G401.6 (cell line): ENCODE results near the gene RHOT1.
"Not testable (repeated sequence)": the region's sequence is repeated elsewhere in the genome, so short reads cannot be mapped to it uniquely, and the experiment has no call there.

Experiments used
- FAIRE-seq: peaks from 2 replicates; lab custom pipeline; 2012; peaks lifted over from hg19 to GRCh38; lab: Jason Lieb, UNC

RHOT1 gene

DNA sequence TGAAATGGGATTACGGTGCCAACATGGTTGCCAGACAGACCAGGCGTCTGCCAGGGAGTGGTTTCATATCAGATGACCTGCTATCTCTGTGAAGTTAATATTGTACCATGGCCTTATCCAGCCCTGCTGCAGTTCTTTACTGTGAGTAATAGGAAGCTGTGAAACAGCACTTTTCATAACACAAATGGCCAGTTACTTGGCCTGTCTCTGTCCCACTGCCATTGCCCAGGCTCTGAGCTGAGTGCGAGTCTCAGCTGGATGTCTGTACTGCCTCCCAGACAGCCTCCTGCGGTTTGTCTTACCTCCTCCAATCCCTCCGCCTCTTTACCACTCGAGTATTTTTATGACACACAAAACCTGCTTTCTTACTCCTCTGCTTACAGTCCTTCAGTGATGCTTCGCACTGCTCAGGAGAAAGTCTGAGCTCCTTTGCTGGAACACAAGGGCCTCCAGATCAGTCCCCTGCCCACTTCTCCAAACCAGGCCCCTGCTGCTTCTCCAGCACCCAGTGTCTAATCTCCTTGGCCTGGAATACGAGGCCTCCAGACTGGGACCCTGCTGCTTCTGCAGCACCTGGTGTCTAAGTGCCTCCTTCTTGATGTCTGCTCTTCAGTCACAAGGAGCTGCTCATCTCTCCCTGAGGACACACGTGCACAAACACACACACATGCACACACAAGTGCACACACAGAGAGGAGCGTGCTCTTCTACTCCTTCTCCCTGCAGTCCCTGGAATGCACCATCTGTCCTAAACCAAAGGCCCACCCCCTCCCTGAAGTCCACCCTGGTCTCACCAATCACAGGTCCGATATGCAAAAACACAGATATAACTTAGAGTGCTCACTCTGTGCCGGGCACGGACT, 17.1 kb upstream of the RHOT1 start:
- no peak for FAIRE-seq

- FAIRE-seq = no peak
Measured at GRCh38 chr17:32125848-32126153, 16.5 kb upstream of the RHOT1 start.

GRCh38 chr17:32126325-32126724, 16.0 kb upstream of the RHOT1 start:
- FAIRE-seq = no peak

GRCh38 chr17:32126746-32127145, 15.6 kb upstream of the RHOT1 start:
- FAIRE-seq = no peak

DNA sequence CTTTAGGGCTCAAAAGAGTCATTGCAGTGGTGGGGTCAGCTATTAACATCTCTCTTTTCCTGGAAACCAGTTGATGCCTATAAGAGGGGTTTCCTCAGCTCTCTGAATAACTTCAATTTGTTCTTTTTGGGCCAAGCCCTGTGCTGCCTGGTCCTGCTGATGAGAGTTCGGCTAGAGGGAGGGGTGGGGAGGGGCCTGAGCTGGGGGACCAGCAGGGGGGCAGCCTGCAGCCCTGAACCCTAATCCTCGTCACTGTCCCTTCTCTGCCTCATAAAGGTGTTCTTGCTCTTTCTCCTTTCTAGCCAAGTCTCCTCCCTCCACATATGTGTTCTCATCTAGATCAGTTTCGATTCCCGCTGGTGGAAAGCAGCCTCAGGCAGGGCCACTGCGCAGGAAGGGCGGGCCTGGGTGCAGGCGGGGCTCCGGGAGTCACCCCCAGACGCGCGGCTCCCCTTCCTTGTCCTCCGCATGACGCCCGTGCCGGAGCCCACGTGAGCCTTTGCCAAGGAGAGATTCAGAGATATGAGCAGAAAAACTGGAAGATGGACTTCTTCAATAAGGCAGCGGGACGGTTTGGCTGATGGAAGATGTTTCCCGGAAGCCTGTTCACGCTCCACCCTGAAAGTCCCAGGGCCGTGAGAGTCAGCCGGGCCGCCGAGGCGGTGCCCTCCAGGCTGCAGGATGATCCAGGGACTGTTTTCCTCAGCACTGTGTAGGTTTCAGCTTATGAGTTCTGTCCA, 15.0 kb upstream of the RHOT1 start:
- FAIRE-seq = no peak

- not testable (repeated sequence) for FAIRE-seq
Measured at GRCh38 chr17:32128470-32128869, 13.8 kb upstream of the RHOT1 start.

- not testable (repeated sequence) for FAIRE-seq
Measured at GRCh38 chr17:32135497-32136117, 6.7 kb upstream of the RHOT1 start.

GRCh38 chr17:32136856-32137255, 5.4 kb upstream of the RHOT1 start:
- no peak for FAIRE-seq

GRCh38 chr17:32139504-32139903, 2.8 kb upstream of the RHOT1 start:
- FAIRE-seq = not testable (repeated sequence)

DNA sequence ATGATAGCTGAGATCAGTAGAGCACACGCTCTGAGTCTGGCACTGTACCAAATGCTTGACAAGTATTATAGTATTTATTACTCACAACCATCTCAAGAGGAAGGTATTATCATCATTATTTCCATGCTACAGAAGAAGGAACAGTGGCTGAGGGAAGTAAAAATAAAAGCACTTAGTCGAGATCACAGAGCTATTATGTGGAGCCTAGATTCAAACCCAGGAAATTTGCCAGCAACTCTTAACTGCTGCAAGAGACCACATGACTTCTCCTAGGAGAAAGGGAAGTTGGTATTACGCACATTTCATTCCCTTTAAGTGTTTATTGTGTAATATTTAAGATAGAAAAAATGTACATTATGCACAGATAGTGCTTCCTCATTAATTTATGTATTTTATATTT, 1.0 kb upstream of the RHOT1 start:
- no peak for FAIRE-seq

- FAIRE-seq = no peak
Measured at GRCh38 chr17:32141679-32142037, 644 bp upstream of the RHOT1 start.

- no peak for FAIRE-seq
Measured at GRCh38 chr17:32142857-32143526, 690 bp downstream of the RHOT1 start.

DNA sequence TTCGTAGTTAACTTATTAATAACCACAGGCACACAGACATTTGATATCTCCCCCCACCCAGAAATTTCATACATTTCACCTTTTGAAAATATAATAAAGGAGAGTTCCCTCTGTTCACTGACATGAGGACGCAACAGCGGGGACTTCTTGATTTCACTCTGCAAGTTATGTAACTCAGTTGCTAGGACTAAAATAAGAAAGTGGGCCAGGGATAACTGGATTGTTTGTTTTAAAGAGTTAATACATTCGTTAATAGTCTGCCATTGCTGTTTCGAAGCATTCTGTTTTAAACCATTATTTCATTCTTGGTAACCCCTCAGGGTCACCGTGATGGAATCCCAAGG, 1.2 kb downstream of the RHOT1 start:
- FAIRE-seq = no peak

- not testable (repeated sequence) for FAIRE-seq
Measured at GRCh38 chr17:32144442-32144841, 2.1 kb downstream of the RHOT1 start.

DNA sequence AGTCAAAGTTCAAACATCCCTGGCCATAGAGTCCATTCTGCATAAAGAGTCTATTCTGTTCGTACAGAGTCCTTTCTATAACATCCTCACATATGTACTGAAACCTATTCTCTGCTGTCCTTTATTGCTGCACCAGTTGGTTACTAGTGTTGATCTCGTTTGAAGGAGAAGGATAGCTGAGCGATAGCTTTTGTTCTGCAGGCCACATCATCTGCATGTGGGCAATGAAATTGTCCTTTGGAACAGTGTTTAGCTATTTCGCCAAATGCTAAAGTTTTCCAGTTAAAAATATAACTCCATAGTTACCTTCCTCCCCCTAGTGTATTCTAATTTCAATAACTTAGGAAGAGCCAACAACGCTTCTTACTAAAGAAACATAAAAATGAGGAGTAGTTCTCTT, 6.0 kb downstream of the RHOT1 start:
- no peak for FAIRE-seq

GRCh38 chr17:32150358-32150757, 8.1 kb downstream of the RHOT1 start:
- no peak for FAIRE-seq

DNA sequence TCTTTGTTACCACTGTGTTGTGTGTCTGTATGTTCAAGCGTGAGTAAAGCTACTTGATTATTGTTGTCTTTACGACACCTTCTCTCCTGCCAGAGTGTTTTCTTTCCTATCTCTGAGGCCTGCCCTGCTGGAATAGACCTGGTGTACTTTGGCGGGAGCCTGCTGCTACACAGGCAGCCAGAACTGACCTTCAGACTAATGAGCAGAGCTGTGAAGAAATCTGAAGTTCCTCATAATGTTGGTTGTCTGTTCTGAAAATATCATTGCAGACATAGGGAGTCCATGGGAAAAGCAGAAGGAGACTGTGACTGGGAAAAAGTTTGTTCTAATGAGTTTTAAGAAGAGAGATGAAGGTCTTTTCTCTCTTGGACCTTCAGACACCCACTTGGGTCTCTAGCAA, 9.8 kb downstream of the RHOT1 start:
- no peak for FAIRE-seq

GRCh38 chr17:32155896-32156295, 13.6 kb downstream of the RHOT1 start:
- FAIRE-seq = no peak

- FAIRE-seq = no peak
Measured at GRCh38 chr17:32156656-32157055, 14.4 kb downstream of the RHOT1 start.

GRCh38 chr17:32157225-32157624, 14.9 kb downstream of the RHOT1 start:
- no peak for FAIRE-seq

GRCh38 chr17:32158870-32159585, 16.7 kb downstream of the RHOT1 start:
- no peak for FAIRE-seq
